ENCODE results near the gene LPXN.

Gene LPXN

DNA sequence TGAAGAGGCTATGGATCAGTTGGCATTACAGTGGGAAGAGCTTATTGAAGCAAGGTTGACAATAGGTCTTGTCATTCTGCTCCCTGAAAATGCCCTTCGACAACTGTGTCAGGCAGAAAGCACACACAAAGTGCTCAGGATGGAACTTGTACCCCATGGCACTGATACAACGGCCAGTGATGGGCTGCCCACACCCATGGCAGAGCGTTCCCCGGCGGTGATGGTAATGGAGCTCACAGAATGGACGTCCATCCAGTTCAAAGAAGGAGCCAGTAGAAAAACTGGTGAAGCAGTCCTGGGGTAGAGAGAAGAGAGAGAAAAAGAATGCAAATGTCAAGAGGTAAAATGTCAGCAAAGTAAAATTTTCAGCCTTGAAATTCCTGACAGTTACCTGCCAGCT, 48.2 kb downstream of the LPXN start:
- CTCF ChIA-PET = interaction anchor here (1.5 to 5.7 kb wide), 2 partner anchors 37 to 41 kb away, joined by 3 to 47 read pairs; no protein-coding TSS in a partner anchor
- WGBS (ENCODE audit: insufficient coverage) = 98% methylated on average over 6 of the region's 6 CpGs

DNA sequence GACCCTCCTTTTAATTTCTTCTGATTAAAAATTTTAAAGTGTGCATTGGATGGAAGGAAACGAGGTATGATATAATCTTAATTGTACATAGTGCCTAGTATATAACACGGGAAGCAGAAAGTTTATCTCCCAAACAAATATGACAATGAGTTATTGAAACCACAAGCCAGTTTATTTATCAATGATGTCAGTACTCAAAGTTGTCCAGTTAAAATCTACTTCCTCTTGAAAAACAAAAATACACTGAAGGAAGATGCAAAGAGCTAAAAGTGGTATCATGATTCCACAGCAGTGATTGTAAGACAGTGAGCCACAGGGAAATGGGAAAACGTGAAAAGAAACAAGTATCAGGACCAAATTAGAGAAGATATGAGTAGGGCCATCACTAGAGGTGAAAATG, 48.9 kb downstream of the LPXN start:
- Histone ChIP-seq H3K4me3 (ENCODE audit: control insufficient read depth in 1 of 7, extremely low read depth in 1 of 7, insufficient read depth in 4 of 7, low read depth in 2 of 7, low read length in 6 of 7) (no peak overlapping the region), H3K9me3 (ENCODE audit: control extremely low read depth in 1 of 5, control insufficient read depth in 4 of 5, insufficient read depth in 2 of 5, low read depth in 1 of 5, low read length in 4 of 5) (peaks cover 0 to 3% (median 0%) of the 10 kb centered on the region in 5 experiments), H3K27me3 (replicated peaks in 2 of 5; ENCODE audit: control insufficient read depth in 4 of 5, insufficient read depth in 5 of 5, low read length in 4 of 5) (no peaks in the 10 kb centered on the region), H3K4me1 (ENCODE audit: control extremely low read depth in 1 of 4, control insufficient read depth in 4 of 4, insufficient read depth in 4 of 4, low read length in 3 of 4) (peaks cover 12 to 40% (median 29%) of the 10 kb centered on the region in 4 experiments), H3K36me3 (ENCODE audit: control insufficient read depth in 4 of 4, insufficient read depth in 4 of 4, low read length in 3 of 4) (peaks cover 0 to 29% (median 2%) of the 10 kb centered on the region in 4 experiments), H3K27ac (ENCODE audit: insufficient read depth in 1 of 2, low read depth in 1 of 2, low read length in 2 of 2, poor library complexity in 1 of 2, severe bottlenecking in 2 of 2) (no peak overlapping the region)
- POLR2A ChIA-PET = interaction anchor here (0.7 kb wide), 1 partner anchor 1878 kb away, joined by 3 read pairs; no protein-coding TSS in a partner anchor
- DNase-seq = peak; percentile 23 to 66 (median 36)
- 55% methylated on average over 1 of the region's 3 CpGs for WGBS (ENCODE audit: insufficient coverage)
- CTCF ChIA-PET = interaction anchor here (1.5 to 5.7 kb wide), 3 partner anchors 38 to 102 kb away, joined by 3 to 47 read pairs (median 11); no protein-coding TSS in a partner anchor

More for the DNA sequence above, 48.2 kb downstream of the LPXN start:
- H3K36me3 ChIP-seq (ENCODE audit: control insufficient read depth in 4 of 4, insufficient read depth in 4 of 4, low read length in 3 of 4) = peaks cover 0 to 32% (median 2%) of the 10 kb centered on the region in 4 experiments
- no peaks in the 10 kb centered on the region for H3K27me3 ChIP-seq (replicated peaks in 2 of 5; ENCODE audit: control insufficient read depth in 4 of 5, insufficient read depth in 5 of 5, low read length in 4 of 5)
- no peak overlapping the region for H3K4me3 ChIP-seq (ENCODE audit: control insufficient read depth in 1 of 7, extremely low read depth in 1 of 7, insufficient read depth in 4 of 7, low read depth in 2 of 7, low read length in 6 of 7)
- peaks cover 12 to 40% (median 29%) of the 10 kb centered on the region in 4 experiments for H3K4me1 ChIP-seq (ENCODE audit: control extremely low read depth in 1 of 4, control insufficient read depth in 4 of 4, insufficient read depth in 4 of 4, low read length in 3 of 4)
- H3K27ac ChIP-seq (ENCODE audit: insufficient read depth in 1 of 2, low read depth in 1 of 2, low read length in 2 of 2, poor library complexity in 1 of 2, severe bottlenecking in 2 of 2) = no peak overlapping the region
- POLR2A ChIA-PET = interaction anchor here (0.7 kb wide), 1 partner anchor 1877 kb away, joined by 3 read pairs; no protein-coding TSS in a partner anchor
- H3K9me3 ChIP-seq (ENCODE audit: control extremely low read depth in 1 of 5, control insufficient read depth in 4 of 5, insufficient read depth in 2 of 5, low read depth in 1 of 5, low read length in 4 of 5) = peaks cover 0 to 7% (median 0%) of the 10 kb centered on the region in 5 experiments
- DNase-seq = no peak

DNA sequence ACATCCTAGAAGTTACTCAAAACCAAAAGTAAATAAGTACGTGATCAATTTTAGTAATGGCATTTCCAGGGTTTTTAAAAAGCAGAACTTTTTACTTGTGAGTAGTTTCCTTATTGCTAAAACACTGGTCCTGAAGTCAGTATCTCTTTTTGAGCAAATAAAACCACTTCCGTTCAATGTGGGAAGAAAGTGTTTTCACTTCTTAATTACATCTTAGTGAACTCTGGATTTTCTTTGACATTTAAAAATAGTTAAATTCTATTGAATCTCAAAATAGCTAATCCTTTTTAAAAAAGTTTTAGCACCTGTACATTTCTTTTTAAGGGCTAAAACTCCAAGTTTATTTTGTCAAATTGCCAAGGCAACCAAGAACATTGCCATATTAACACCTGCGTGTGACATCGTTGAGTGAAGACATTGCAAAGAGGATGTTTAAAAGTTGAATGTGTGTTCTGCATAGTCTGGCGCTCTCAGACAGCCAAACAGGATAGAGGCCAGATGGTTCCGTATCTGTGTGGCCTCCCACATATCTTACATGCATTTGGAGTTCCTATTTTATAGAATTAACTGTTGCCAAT, 50.5 kb downstream of the LPXN start:
- H3K4me1 ChIP-seq (ENCODE audit: control extremely low read depth in 1 of 4, control insufficient read depth in 4 of 4, insufficient read depth in 4 of 4, low read length in 3 of 4) = peaks cover 12 to 40% (median 29%) of the 10 kb centered on the region in 4 experiments
- POLR2A ChIA-PET = interaction anchor here (1.2 kb wide), 1 partner anchor 40 kb away, joined by 3 read pairs; no protein-coding TSS in a partner anchor
- WGBS (ENCODE audit: insufficient coverage) = 0% methylated on average over 1 of the region's 6 CpGs
- no peaks in the 10 kb centered on the region for H3K27me3 ChIP-seq (replicated peaks in 2 of 5; ENCODE audit: control insufficient read depth in 4 of 5, insufficient read depth in 5 of 5, low read length in 4 of 5)
- H3K4me3 ChIP-seq (ENCODE audit: control insufficient read depth in 1 of 7, extremely low read depth in 1 of 7, insufficient read depth in 4 of 7, low read depth in 2 of 7, low read length in 6 of 7) = peak overlapping the region in 6 of 7 experiments; percentile 12 to 68 (median 48)
- H3K36me3 ChIP-seq (ENCODE audit: control insufficient read depth in 4 of 4, insufficient read depth in 4 of 4, low read length in 3 of 4) = peaks cover 0 to 25% (median 2%) of the 10 kb centered on the region in 4 experiments
- CTCF ChIA-PET = interaction anchor here (1.0 to 5.7 kb wide), 8 partner anchors 16 to 724 kb away, joined by 3 to 47 read pairs (median 8); no protein-coding TSS in a partner anchor
- DNase-seq = peak; percentile 73 to 96 (median 93)
- peak overlapping the region; percentile 74 to 85 for H3K27ac ChIP-seq (ENCODE audit: insufficient read depth in 1 of 2, low read depth in 1 of 2, low read length in 2 of 2, poor library complexity in 1 of 2, severe bottlenecking in 2 of 2)
- H3K9me3 ChIP-seq (ENCODE audit: control extremely low read depth in 1 of 5, control insufficient read depth in 4 of 5, insufficient read depth in 2 of 5, low read depth in 1 of 5, low read length in 4 of 5) = no peaks in the 10 kb centered on the region

DNA sequence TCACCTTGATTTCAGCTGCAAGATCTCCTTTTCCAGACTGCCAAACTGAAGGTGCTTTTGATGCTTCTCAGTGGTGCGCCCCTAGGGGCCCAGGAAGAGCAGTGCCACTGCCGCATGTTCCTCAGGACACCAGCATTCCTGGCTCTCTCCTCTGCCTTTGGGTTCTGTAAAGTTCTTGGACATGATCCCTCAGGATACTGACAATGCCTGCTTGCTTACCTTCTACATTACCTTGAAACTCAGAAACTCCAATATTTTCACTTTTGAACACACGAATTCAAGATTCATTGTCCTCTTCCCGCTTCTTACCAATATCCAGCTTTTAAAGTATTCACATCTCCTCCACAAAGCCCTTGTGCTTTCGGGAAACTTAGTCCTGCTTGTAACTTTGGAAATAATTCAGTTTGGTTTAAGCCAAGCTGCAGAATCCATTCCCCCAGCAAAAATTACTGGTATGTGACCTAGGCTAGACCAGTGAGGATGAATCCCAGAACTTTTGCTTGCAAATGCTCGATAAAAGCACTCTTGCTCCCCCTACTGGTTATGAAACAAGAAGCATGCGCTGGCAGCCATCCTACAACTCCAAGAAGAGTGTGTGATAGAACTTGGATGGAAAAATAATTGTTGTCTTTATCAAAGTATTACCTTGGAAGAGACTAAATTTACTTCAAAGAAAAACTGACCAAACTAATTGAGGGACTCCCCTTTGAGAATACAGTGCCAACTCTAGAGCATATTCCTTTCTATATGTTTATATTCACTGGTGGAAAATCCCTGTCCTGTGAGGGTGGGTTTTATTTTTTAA, 51.2 kb downstream of the LPXN start:
- Histone ChIP-seq H3K9me3 (ENCODE audit: control extremely low read depth in 1 of 5, control insufficient read depth in 4 of 5, insufficient read depth in 2 of 5, low read depth in 1 of 5, low read length in 4 of 5) (no peaks in the 10 kb centered on the region), H3K27me3 (replicated peaks in 2 of 5; ENCODE audit: control insufficient read depth in 4 of 5, insufficient read depth in 5 of 5, low read length in 4 of 5) (no peaks in the 10 kb centered on the region), H3K4me1 (ENCODE audit: control extremely low read depth in 1 of 4, control insufficient read depth in 4 of 4, insufficient read depth in 4 of 4, low read length in 3 of 4) (peaks cover 12 to 40% (median 29%) of the 10 kb centered on the region in 4 experiments), H3K36me3 (ENCODE audit: control insufficient read depth in 4 of 4, insufficient read depth in 4 of 4, low read length in 3 of 4) (peaks cover 0 to 20% (median 2%) of the 10 kb centered on the region in 4 experiments), H3K4me3 (ENCODE audit: control insufficient read depth in 1 of 7, extremely low read depth in 1 of 7, insufficient read depth in 4 of 7, low read depth in 2 of 7, low read length in 6 of 7) (peak overlapping the region in 6 of 7 experiments; percentile 27 to 68 (median 48)), H3K27ac (ENCODE audit: insufficient read depth in 1 of 2, low read depth in 1 of 2, low read length in 2 of 2, poor library complexity in 1 of 2, severe bottlenecking in 2 of 2) (peak overlapping the region; percentile 74 to 85)
- CTCF ChIA-PET = interaction anchor here (1.0 to 5.7 kb wide), 12 partner anchors 12 to 810 kb away, joined by 3 to 47 read pairs (median 5); no protein-coding TSS in a partner anchor
- peak; percentile 85 to 86 (median 85) for DNase-seq
- WGBS (ENCODE audit: insufficient coverage) = 23% methylated on average over 6 of the region's 7 CpGs
- POLR2A ChIA-PET = interaction anchor here (0.6 kb wide), 1 partner anchor 51 kb away, joined by 3 read pairs; the partner anchor contains the start of gene LPXN

DNA sequence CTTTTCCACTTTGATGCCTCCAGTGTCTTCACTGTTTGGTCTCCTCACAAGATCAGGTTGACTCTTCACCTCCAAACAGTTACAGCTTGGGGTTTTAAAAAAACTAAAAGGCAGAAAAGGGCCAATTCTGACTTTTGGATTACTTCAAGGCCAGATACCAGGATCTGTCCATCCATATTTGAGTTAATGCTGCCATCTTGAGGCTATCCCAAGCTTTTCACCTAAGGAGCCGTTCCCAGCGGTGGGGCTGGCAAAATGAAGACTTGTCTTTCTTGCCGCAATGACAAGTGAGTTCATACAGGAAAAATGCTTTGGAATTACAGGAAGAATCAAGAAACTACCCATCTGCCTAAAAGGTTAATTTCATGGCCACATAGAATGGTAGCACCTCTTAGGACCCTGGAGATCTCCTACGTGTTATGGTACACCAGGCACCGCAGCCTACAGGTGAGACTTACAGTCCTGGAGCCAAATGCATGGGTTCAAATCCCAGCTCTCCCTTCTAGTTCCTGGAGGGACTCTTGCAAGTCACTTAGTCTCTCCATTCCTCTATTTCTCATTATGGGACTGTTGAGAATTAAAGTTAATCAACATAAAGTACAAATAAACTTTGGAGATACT, 61.8 kb downstream of the LPXN start:
- ChIA-PET POLR2A (no interaction called here), CTCF (interaction anchor here (0.7 to 4.3 kb wide), 9 partner anchors 9 to 856 kb away, joined by 3 to 16 read pairs (median 4); partner anchors contain the start of genes BTBD18 and CLP1)
- DNase-seq = peak; percentile 57 to 71 (median 61)
- no peak overlapping the region for H3K4me3 ChIP-seq (ENCODE audit: control insufficient read depth in 1 of 7, extremely low read depth in 1 of 7, insufficient read depth in 4 of 7, low read depth in 2 of 7, low read length in 6 of 7)
- WGBS (ENCODE audit: insufficient coverage) = 28% methylated on average over 4 of the region's 5 CpGs
- no peak overlapping the region for H3K27ac ChIP-seq (ENCODE audit: insufficient read depth in 1 of 2, low read depth in 1 of 2, low read length in 2 of 2, poor library complexity in 1 of 2, severe bottlenecking in 2 of 2)
- no peaks in the 10 kb centered on the region for H3K27me3 ChIP-seq (replicated peaks in 2 of 5; ENCODE audit: control insufficient read depth in 4 of 5, insufficient read depth in 5 of 5, low read length in 4 of 5)
- H3K9me3 ChIP-seq (ENCODE audit: control extremely low read depth in 1 of 5, control insufficient read depth in 4 of 5, insufficient read depth in 2 of 5, low read depth in 1 of 5, low read length in 4 of 5) = no peaks in the 10 kb centered on the region
- no peaks in the 10 kb centered on the region for H3K4me1 ChIP-seq (ENCODE audit: control extremely low read depth in 1 of 4, control insufficient read depth in 4 of 4, insufficient read depth in 4 of 4, low read length in 3 of 4)
- H3K36me3 ChIP-seq (ENCODE audit: control insufficient read depth in 4 of 4, insufficient read depth in 4 of 4, low read length in 3 of 4) = no peaks in the 10 kb centered on the region

DNA sequence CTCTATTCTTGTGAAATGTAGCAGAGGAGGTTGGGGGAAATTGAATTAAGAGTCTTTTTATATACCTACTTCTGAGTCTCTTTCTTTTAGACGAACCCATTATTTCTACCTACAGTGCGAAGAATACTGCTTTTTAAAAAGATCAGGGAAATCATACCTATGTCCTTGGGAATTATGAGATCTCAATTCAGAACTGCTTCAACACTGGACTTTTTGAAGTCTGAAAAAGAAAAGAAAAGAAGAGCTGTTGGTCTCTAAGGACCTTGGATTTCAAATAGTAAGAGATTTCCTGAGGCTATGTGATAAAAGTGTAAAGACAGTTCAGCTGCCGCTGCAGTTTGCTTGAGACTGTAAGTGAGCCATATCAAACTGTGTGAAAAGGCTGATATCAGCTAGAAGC, 64.0 kb downstream of the LPXN start:
- H3K4me1 ChIP-seq (ENCODE audit: control extremely low read depth in 1 of 4, control insufficient read depth in 4 of 4, insufficient read depth in 4 of 4, low read length in 3 of 4) = no peaks in the 10 kb centered on the region
- no peaks in the 10 kb centered on the region for H3K9me3 ChIP-seq (ENCODE audit: control extremely low read depth in 1 of 5, control insufficient read depth in 4 of 5, insufficient read depth in 2 of 5, low read depth in 1 of 5, low read length in 4 of 5)
- H3K4me3 ChIP-seq (ENCODE audit: control insufficient read depth in 1 of 7, extremely low read depth in 1 of 7, insufficient read depth in 4 of 7, low read depth in 2 of 7, low read length in 6 of 7) = no peak overlapping the region
- no peak for DNase-seq
- H3K36me3 ChIP-seq (ENCODE audit: control insufficient read depth in 4 of 4, insufficient read depth in 4 of 4, low read length in 3 of 4) = no peaks in the 10 kb centered on the region
- WGBS (ENCODE audit: insufficient coverage) = 100% methylated on average over 1 of the region's 3 CpGs
- no peaks in the 10 kb centered on the region for H3K27me3 ChIP-seq (replicated peaks in 2 of 5; ENCODE audit: control insufficient read depth in 4 of 5, insufficient read depth in 5 of 5, low read length in 4 of 5)
- H3K27ac ChIP-seq (ENCODE audit: insufficient read depth in 1 of 2, low read depth in 1 of 2, low read length in 2 of 2, poor library complexity in 1 of 2, severe bottlenecking in 2 of 2) = no peak overlapping the region
- ChIA-PET POLR2A (no interaction called here), CTCF (interaction anchor here (0.9 to 4.3 kb wide), 6 partner anchors 12 to 943 kb away, joined by 3 to 16 read pairs (median 6); no protein-coding TSS in a partner anchor)

Data from common myeloid progenitor, CD34-positive (primary cell).